ENCODE data around the gene GP1BA. TPM values are rescaled to one million over a fixed set of nuclear protein-coding genes. Genes with fewer than 3 reads are reported as not detected.

The GP1BA gene
- not detected in 2 replicates for total RNA-seq

GRCh38 chr17:4931963-4932362, at the start of gene GP1BA:
TSS of gene GP1BA (plus strand) at chr17:4932277. CDS start at chr17:4932605, 328 bp downstream.

DNA sequence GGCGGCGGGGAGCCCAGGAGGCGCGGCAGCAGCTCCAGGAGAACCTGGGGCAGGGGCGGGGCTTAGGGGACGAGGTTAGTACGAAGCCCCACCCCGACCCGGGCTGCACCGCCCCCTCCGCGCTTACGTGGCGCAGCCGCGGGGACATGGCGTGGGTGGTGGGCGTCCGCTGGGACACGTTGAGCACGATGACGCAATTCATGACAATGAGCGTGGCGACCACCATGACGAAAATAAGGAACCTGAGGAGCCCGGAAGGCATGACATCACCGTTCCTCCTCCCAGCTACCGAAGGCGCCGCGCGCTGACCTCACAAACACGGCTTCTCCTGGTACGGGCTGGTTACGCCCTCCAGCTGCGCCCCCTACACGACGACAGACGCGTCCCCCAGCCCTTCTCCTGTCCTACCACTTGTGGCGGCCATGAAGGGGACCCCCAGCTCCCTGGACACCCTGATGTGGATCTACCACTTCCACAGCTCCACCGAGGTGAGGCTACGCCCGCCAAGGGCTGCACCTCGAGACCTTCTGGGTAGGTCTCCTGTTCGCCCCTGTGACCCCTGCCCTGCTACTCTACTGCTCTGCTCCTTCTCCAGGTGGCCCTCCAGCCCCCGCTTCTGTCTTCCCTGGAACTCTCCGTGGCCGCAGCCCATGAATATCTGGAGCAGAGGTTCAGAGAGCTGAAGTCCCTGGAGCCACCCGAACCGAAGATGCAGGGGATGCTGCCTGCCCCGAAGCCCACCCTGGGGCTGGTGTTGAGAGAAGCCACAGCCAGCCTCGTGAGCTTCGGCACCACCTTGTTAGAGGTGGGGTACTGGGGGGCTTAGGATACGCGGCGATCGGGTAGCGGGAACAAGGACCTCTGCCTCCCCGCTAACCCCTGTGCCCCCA, 32.5 kb upstream of the GP1BA start, which contains the start of gene C17orf107:
Gene C17orf107, plus strand, starts transcription at position 196 of the 890 bp plus-strand sequence. Its CDS starts 227 bp downstream, at position 423.

GRCh38 chr17:4903051-4903818, 28.8 kb upstream of the GP1BA start, which contains the start of gene CHRNE:
TSS of gene CHRNE (minus strand) at chr17:4903098. CDS start at chr17:4903063, 35 bp downstream.

GRCh38 chr17:4939796-4940554, 7.9 kb downstream of the GP1BA start, which contains the start of the genes RNF167 and SLC25A11:
TSS of gene RNF167 (plus strand) at chr17:4940268. CDS start at chr17:4940910, 642 bp downstream.
TSS of gene SLC25A11 (minus strand) at chr17:4940046. CDS start at chr17:4939910, 136 bp downstream.

DNA sequence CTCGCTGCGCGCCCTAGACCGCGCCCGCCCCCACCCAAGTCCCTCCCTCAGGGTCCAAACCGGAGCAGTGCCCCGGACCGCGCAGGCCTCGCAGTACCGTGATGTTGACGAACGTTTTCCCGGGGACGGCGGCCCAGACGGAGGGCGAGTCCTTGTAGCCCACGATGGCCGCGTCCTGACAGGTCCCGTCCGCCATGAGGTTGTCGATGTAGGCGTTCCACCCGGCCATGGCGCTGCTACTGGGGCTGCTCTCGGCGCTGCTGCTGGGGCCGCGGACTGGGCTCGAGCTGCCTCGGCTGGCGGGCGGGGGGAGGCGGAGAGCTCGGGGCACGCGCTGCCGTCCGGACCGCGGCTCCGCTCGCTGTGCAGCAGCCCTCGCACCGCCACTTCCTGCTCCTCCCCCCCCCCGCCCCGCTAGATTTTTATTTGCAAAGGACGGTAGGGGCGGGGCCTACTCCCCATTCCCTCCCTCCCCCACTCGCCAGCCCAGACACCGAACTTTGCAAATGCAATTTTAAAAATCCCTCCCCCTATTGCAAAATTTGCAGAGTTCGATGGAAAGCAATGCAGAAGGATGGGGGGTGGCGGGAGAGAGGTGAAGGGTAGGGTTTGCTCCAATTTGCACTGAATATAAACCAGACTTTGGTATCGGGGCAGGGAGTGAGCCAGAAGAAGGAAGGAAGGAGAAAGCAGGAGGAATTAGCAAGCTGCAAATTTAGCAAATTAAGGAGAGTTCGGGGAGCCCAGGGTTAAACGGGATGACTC, 16.3 kb downstream of the GP1BA start, which contains the start of gene PFN1:
Gene PFN1, minus strand, starts transcription at position 365 of the 765 bp plus-strand sequence. Its CDS starts 136 bp downstream, at position 229.

GRCh38 chr17:4950746-4951204, 18.7 kb downstream of the GP1BA start, which contains the start of gene ENO3:
TSS of gene ENO3 (plus strand) at chr17:4951119. CDS start at chr17:4951830, 711 bp downstream.

GRCh38 chr17:4967539-4968485, 35.7 kb downstream of the GP1BA start, which contains the start of gene SPAG7:
TSS of gene SPAG7 (minus strand) at chr17:4967817. CDS start at chr17:4967804, 13 bp downstream.

Other genes starting within 250 kb of the GP1BA start
- gene PELP1, start 228.1 kb upstream of the GP1BA start, total RNA-seq = 31.0 and 33.6 TPM in 2 replicates
- 8.4 and 14.3 TPM in 2 replicates for gene ARRB2, start 221.6 kb upstream of the GP1BA start, total RNA-seq
- gene MED11, start 200.8 kb upstream of the GP1BA start, total RNA-seq = 8.9 and 18.6 TPM in 2 replicates
- gene ZMYND15, start 192.4 kb upstream of the GP1BA start, total RNA-seq = 0.72 TPM in 1 of 2 replicates, not detected in the other
- gene CXCL16, start 192.3 kb upstream of the GP1BA start, total RNA-seq = 0.24 and 1.4 TPM in 2 replicates
- gene TM4SF5, start 160.4 kb upstream of the GP1BA start, total RNA-seq = not detected in 2 replicates
- not detected in 2 replicates for gene VMO1, start 145.9 kb upstream of the GP1BA start, total RNA-seq
- gene GLTPD2, start 143.3 kb upstream of the GP1BA start, total RNA-seq = not detected in 2 replicates
- gene PSMB6, start 136.1 kb upstream of the GP1BA start, total RNA-seq = 133 and 309 TPM in 2 replicates
- 11.8 and 17.2 TPM in 2 replicates for gene PLD2, start 125.1 kb upstream of the GP1BA start, total RNA-seq
- gene MINK1, start 98.9 kb upstream of the GP1BA start, total RNA-seq = 17.5 and 26.3 TPM in 2 replicates
- gene C17orf107, start 32.7 kb upstream of the GP1BA start, total RNA-seq = 0.80 and 7.0 TPM in 2 replicates
- gene CHRNE, start 29.2 kb upstream of the GP1BA start, total RNA-seq = 0.39 TPM in 1 of 2 replicates, not detected in the other
- 52.3 and 67.7 TPM in 2 replicates for gene SLC25A11, start 7.8 kb downstream of the GP1BA start, total RNA-seq
- gene RNF167, start 8.0 kb downstream of the GP1BA start, total RNA-seq = 42.0 and 53.0 TPM in 2 replicates
- gene PFN1, start 16.3 kb downstream of the GP1BA start, total RNA-seq = 668 and 1,703 TPM in 2 replicates
- 2.6 and 17.2 TPM in 2 replicates for gene ENO3, start 18.8 kb downstream of the GP1BA start, total RNA-seq
- 59.9 and 68.7 TPM in 2 replicates for gene SPAG7, start 35.5 kb downstream of the GP1BA start, total RNA-seq
- 8.9 and 20.3 TPM in 2 replicates for gene CAMTA2, start 55.4 kb downstream of the GP1BA start, total RNA-seq
- 0.32 and 0.39 TPM in 2 replicates for gene INCA1, start 65.2 kb downstream of the GP1BA start, total RNA-seq
- 28.3 and 33.7 TPM in 2 replicates for gene KIF1C, start 65.7 kb downstream of the GP1BA start, total RNA-seq
- not detected in 2 replicates for gene SLC52A1, start 103.1 kb downstream of the GP1BA start, total RNA-seq
- gene ZFP3, start 146.2 kb downstream of the GP1BA start, total RNA-seq = 1.0 and 1.3 TPM in 2 replicates
- 6.9 and 12.4 TPM in 2 replicates for gene ZNF232, start 179.6 kb downstream of the GP1BA start, total RNA-seq
- gene USP6, start 183.8 kb downstream of the GP1BA start, total RNA-seq = 0.24 TPM in 1 of 2 replicates, not detected in the other